GM15510 (cell line): ENCODE measurements around the gene ADK.

Experiments
- POLR2A ChIP-seq: IDR thresholded peaks from 3 replicates; pipeline ENCODE4 v1.6.1; 2011; ENCODE audit warnings: borderline replicate concordance; ENCODE audit not compliant: insufficient read length; ENCODE audit errors: extremely low read depth

The ADK gene

DNA sequence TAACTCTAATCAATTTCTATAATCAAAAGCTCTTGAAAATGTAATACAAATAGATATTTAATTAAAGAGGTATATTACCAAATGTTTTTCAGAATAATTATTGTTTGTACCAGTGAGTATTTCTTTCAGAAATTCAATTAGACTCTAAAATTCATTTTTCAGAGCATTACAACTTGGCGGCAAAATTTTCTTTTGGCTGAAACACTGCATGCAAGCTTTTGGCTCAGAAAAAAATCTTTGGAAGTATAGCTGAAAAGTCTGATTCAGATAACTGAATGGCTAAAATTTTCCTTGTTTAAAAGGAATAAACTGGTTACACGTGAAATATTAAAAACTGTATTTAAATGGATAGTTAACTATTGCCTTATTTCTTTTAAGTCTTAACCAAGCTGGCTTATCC, 472.8 kb downstream of the ADK start:
- TF ChIP-seq POLR2A, result no peak

DNA sequence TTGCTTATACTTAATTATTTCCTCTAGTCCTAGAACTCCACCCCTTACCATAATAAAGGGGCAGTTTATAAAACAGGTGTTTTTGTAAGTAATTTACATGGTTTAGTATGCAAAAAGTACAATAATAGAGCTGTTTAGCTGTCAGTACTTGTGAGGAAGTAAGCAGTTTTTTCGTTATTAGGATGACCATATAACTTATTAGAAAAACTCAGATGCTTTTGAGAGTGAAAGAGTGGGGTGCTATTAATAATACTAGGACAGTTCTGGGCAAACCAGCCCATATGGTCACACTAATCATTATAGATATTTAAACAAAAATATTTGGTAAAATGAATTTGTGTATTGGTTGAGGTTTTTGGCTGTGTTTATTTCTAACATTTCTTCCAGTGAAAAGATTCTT, 473.5 kb downstream of the ADK start:
- TF ChIP-seq POLR2A, result no peak

DNA sequence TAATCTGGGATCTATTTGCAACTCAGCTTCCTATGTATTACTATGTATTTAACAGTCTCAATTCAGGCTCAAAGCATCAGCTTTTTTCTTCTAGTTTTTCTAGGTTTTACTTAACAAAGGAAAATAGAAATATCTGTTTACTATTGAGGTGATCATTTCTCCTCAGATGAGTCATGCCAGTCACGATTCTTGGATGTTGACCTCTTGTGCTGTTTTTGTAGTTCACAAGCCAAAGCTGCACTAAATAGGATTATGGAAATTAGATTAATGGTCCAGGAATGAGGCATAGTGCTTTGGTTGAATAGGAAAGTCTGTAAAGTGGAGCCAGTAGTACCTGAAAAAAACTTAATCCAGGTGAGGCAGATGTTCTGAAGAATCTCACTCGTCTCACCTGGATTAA, 477.1 kb downstream of the ADK start:
- TF ChIP-seq POLR2A, result no peak

DNA sequence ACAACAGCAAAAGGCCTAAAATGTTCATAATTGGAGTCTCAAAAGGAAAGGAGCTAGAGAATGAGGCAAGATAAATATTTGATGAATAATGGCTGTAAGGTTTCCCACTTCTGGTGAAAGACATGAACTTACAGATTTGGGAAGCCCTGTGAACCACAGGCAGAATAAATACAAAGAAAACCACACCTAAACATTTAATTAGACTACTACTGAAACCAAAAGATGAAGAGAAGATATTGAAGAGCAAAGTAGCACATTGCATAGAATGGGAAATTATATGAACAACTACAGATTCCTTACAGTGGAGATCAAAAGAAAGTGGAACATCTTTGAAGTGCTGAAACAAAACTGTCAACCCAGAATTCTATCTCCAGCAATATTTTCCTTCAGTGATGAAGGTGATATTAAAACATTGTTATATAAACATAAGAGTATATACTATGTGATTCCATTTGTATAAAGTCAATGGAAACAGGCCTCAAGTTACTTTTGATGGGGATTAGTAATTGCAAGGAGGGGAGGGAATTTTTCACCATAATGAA, 484.0 kb downstream of the ADK start:
- TF ChIP-seq POLR2A, result no peak

DNA sequence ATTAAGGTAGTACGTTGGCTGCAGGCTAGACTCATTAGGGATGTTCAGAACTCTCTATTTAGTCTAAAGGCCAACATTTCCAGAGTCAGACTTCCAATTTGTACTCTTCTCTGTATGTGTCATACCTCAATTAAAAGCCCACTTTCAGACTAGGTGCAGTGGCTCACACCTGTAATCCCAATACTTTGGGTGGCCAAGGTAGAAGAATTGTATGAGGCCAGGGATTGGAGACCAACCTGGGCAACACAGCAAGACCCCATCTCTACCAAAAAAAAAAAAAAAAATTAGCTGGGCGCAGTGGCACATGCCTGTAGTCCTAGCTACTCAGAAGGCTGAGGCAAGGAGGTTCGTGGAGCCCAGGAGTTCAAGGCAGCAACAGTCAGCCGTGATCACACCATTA, 484.6 kb downstream of the ADK start:
- TF ChIP-seq POLR2A, result no peak

DNA sequence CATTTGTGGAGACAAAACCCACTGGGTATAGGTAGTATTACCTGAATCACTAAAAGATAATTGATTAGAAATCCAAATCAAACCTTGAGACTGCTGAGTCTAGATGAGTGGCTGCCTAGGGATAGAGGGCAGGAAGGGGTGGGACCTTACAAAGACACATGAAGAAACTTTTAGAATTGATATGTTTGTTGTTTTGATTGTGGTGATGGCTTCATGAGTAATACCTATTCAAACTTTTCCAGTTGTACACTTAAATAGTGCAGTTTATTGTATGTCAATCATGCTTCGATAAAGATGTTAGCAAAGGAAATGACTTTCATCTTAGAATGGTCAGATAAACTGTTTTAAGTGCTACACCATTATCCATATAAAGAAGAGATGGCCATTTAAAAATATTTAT, 486.7 kb downstream of the ADK start:
- TF ChIP-seq POLR2A, result no peak

DNA sequence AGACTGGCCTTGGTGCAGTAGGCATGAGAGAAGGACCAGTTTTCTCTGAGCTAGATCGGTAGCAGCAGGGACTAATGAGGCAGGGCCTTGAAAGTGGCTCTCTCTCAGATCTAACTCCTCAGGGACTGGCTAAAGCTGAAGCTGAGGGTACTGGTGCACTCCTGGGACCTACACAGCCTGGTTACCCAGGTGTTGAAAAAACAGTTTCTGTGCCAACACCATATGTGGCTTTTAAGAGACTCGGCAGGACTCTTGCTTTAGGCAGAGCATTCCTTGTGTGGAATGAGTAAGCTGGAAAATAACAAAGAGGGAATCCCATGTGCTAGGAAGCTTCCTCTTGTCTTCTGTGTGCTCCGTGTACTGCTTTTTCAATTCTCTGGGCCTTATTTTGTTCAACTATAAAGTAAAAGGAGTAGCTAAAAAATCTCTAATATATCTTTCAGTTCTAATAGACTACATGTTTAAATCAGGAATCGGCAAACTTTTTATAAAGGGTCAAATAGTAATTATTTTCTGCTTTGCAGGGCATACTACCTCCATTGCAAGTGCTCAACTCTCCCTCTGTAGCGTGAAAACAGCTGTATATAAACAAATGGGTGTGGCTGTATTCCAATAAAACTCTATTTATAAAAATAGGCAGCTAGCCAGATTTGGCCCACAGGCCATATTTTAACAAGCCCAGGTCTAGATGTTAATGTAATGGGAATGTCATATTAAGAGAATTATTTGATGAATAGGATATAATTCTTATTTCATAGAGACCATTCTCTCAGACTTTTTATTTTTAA, 489.3 kb downstream of the ADK start:
- TF ChIP-seq POLR2A, result no peak

DNA sequence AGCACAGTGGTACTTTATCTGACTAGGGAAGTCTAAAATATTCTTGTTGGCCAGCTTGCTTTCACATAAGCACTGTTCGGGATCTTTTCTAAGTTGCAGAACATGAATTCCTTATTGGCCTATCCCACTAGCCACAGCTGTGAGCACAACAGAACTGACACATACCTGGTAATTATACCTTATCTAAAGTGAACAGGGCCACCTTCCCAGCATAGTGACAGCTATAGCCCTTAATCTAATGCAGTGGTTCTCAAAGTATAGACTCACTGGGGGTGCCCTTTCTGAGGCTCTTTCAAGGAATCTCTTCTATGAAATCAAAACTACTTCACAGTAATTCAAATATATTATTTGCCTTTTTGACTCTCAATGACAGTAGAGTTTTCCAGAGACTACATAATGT, 490.6 kb downstream of the ADK start:
- no peak for TF ChIP-seq POLR2A

DNA sequence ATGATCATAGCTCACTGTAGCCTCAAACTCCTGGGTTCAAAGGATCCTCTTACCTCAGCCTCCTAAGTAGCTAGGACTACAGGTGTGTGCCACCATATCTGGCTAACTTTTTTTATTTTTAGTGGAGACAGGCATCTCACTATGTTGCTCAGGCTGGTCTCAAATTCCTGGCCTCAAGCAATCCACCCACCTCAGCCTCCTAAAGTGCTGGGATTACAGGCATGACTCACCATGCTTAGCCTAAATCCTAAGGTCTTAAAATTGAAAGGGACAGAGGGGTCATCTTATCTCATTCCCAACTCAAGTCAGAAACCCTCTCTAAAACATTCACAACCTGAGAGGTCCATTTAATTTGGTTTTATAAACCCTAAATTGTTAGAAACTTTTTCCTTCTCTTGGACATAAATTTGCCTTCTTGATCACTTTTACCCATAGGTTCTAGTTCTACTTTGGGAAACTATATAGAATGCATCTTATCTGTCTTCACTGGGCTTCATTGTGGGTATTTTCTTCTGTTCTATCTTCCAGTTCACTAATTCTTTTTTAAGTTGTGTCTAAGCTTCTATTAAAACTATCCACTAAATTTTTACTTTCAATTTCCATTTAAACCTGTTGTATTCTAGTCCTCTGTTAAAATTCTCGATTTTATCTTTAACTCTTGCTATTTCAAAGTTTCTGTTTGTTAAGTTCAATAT, 492.0 kb downstream of the ADK start:
- no peak for TF ChIP-seq POLR2A

DNA sequence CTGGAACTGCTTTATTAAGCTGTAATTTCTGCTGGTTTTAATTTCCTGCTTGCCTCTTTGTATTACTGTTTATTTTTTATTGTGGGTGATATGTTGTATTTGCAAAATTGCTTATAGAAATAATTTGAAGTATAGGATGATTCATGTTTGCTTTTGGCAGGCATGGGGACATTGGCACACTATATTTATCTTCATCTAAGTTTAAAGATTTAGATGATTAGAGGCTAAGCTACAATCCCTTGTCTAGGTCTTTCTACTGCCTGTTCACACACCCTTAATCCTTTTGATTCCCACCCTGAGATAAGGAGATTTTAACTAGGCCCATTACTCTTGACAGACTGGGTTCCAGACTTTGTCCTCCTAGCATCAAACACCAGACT, 492.6 kb downstream of the ADK start:
- TF ChIP-seq POLR2A, result no peak

DNA sequence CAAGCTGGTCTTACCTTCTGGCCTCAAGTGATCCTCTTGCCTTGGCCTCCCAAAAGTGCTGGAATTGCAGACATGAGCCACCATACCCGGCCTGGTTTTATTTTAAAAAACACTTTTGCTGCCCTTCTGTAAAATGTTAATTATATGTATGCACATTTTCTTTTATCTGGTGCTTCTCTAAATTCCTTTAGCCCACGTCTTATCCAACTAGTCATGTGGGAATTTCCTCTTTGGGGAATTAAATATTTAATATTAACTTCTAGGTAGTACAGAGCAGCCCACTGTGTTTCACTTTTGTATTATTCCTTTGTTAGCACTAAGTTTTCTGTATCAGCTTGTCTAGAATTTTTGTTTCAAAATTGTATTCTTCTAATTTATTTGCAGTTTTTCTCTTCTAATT, 493.7 kb downstream of the ADK start:
- TF ChIP-seq POLR2A, result no peak

DNA sequence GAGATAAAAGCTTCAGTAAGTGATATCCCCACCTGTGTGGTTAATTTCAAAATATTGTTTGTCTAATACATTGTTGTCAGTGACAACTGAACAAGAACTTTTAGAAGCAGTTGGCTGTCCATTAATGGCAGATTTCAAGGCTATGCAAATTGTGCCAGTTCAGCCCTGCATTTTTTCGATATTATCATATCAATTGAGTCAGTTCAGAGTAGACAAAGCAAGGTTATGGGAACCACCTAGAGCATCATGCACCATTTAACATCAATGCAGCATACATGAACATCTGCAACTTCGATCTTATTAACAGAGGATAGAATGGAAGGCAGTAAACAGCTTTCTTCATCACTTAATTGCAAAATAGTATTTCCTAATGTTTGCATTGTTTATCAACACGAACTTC, 494.7 kb downstream of the ADK start:
- TF ChIP-seq POLR2A, result no peak

DNA sequence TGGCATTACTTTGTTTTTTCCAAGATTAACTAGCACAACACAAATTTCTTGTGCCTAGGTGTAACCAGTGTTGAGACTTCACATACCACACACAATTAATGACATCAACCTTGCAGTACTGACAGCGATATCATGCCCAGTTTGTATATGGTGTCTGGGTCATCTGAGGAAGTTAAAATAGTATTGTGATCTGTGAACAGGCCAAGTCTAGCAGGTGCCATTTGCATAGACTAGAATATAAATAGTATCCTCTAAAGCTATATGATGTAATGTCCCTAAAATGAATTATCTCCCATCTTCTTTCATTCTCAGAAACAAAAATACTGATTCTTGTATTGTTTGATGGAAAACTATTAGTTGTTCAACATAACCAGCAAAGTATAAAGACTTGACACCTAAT, 499.6 kb downstream of the ADK start:
- no peak for TF ChIP-seq POLR2A

DNA sequence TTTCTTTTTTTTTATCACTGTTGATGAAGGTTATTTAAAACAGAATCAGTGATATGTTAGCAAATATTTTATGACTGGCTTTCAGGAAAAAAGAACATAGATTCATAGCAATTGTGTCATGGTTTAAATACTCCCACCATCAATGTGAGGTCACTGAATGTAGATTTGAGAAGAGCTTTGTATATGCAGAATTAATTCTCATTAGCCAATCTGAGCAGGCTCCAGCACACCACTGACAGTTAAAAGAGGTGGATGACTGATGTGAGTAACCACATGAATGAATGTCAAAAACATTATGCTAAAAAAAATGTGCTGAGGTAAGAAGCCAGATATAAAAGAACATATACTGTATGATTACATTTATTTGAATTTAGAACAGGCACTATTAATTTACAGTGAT, 500.5 kb downstream of the ADK start:
- no peak for TF ChIP-seq POLR2A

DNA sequence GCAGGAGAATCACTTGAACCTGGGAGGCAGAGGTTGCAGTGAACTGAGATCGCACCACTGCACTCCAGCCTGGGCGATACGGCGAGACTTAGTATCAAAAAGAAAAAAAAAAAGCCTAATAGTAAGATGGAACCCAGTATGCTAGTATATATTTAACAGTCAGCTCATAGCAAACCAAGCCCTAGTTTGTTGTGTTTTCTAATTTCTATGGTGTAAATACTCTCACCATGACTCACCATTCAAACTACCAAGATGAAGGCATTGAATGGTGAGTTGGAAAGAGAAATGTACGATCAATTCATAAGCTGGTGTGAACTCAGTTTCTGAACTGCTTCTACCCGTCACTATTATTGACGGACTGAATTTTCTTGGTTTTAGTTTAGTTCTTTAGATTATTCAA, 501.6 kb downstream of the ADK start:
- no peak for TF ChIP-seq POLR2A

DNA sequence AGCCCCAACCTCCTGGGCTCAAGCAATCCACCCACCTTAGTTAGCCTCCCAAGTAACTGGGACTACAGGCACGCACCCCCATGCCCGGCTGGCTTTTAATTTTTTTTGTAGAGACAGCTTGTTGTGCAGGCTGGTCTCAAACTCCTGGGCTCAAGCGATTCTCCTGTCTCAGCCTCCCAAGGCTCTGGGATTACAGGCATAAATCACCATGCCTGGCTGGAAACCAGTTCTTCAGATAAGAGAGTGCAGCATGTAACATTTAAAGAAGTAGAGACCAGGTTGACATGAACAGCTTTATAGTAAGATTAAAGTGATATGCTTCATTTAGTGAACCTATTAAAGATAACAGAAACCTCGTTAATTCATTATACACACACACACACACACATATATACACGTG, 507.5 kb downstream of the ADK start:
- no peak for TF ChIP-seq POLR2A

DNA sequence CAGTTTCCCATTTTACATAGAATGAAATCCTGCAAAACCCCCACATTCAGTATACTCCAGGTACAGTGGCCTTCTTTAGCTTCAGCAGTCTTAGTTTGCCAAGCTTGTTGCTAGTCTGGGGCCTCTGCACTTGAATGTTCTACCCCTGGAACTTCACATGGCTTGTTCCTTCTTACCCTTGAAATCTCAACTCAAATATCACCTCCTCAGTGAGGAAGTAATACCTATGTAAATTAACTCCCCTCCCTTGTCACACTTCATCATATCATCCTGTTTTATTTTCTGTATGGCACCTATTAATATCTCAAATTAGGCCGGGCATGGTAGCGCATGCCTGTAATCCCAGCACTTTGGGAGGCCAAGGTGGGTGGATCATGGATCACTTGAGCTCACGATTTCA, 511.6 kb downstream of the ADK start:
- no peak for TF ChIP-seq POLR2A

DNA sequence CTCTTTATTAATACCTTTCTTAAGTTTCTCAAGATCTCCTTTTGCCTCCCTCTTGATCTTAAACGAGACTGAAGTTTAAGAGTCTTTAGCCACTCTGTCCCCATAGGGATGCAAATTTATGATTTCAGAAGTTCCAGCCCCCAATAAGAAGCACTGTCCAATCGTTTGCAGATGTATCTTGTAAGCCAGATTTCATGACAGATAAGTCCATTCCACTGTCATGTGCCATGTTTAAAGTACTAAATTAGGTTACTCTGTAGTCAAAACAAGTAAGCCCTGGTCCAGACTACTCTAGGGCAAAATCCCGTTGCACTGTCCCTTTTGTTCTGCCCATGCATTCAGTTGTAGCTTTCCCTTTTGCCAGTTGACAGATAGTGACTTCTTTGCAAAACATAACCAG, 518.2 kb downstream of the ADK start:
- no peak for TF ChIP-seq POLR2A
